ENCODE data around the gene N4BP2L2. TPM values are rescaled to one million over a fixed set of nuclear protein-coding genes. Genes with fewer than 3 reads are reported as not detected.

The N4BP2L2 gene
- total RNA-seq, 4 donors from 2014 or later: 79.8 to 722 (median 131) TPM

DNA sequence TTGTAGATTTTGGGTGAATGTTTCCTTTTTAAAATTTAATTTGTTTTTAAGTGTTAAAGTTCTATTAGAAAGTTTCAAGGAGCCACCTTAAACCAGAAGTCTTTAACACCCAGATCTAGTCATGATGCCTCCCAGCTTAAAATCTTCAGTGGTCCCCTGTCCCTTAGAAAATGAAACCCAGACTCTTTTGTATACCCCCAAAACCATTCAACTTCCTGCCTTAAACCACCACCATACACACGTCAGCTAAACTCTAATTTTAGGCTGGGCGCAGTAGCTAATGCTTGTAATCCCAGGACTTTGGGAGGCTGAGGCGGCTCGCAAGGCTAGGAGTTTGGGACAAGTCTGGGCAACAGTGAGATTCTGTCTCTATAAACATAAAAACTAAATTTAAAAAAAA is 148.5 kb downstream of the N4BP2L2 start:
- WGBS: 62% methylated on average over 4 of the region's 4 CpGs

GRCh38 chr13:32385410-32385809 is 153.2 kb downstream of the N4BP2L2 start:
- Histone ChIP-seq H3K36me3 (no peaks in the 10 kb centered on the region), H3K4me1 (no peaks in the 10 kb centered on the region), H3K27ac (no peak overlapping the region), H3K4me3 (no peak overlapping the region), H3K27me3 (no peaks in the 10 kb centered on the region), H3K9me3 (no peaks in the 10 kb centered on the region)
- no peak for DNase-seq (ENCODE audit: low spot score in 2 of 2)
- no peak for TF ChIP-seq CTCF (IDR thresholded peaks at IDR 0.05)
- TF ChIP-seq POLR2AphosphoS5 (IDR thresholded peaks at IDR 0.05): no peak
- no peak for TF ChIP-seq EP300 (IDR thresholded peaks at IDR 0.05)
- TF ChIP-seq POLR2A (IDR thresholded peaks at IDR 0.05): no peak

More for the DNA sequence above, 148.5 kb downstream of the N4BP2L2 start:
- DNase-seq (ENCODE audit: low spot score in 2 of 2): no peak
- H3K4me1 ChIP-seq: no peaks in the 10 kb centered on the region
- TF ChIP-seq EP300 (IDR thresholded peaks at IDR 0.05) (no peak), POLR2AphosphoS5 (IDR thresholded peaks at IDR 0.05) (no peak), CTCF (IDR thresholded peaks at IDR 0.05) (no peak), POLR2A (IDR thresholded peaks at IDR 0.05) (no peak)
- no peaks in the 10 kb centered on the region for H3K9me3 ChIP-seq
- no peak overlapping the region for H3K27ac ChIP-seq
- no peak overlapping the region for H3K4me3 ChIP-seq
- no peaks in the 10 kb centered on the region for H3K36me3 ChIP-seq
- H3K27me3 ChIP-seq: no peaks in the 10 kb centered on the region

- Histone ChIP-seq H3K27ac (no peak overlapping the region), H3K4me3 (no peak overlapping the region), H3K4me1 (no peaks in the 10 kb centered on the region), H3K9me3 (no peaks in the 10 kb centered on the region), H3K36me3 (no peaks in the 10 kb centered on the region), H3K27me3 (no peaks in the 10 kb centered on the region)
- DNase-seq (ENCODE audit: low spot score in 2 of 2): no peak
- no peak for TF ChIP-seq EP300 (IDR thresholded peaks at IDR 0.05)
- no peak for TF ChIP-seq POLR2AphosphoS5 (IDR thresholded peaks at IDR 0.05)
- TF ChIP-seq CTCF (IDR thresholded peaks at IDR 0.05): no peak
- TF ChIP-seq POLR2A (IDR thresholded peaks at IDR 0.05): no peak
- WGBS: 59% methylated on average over 2 of the region's 2 CpGs
Observed at GRCh38 chr13:32384702-32385101, 153.9 kb downstream of the N4BP2L2 start.

DNA sequence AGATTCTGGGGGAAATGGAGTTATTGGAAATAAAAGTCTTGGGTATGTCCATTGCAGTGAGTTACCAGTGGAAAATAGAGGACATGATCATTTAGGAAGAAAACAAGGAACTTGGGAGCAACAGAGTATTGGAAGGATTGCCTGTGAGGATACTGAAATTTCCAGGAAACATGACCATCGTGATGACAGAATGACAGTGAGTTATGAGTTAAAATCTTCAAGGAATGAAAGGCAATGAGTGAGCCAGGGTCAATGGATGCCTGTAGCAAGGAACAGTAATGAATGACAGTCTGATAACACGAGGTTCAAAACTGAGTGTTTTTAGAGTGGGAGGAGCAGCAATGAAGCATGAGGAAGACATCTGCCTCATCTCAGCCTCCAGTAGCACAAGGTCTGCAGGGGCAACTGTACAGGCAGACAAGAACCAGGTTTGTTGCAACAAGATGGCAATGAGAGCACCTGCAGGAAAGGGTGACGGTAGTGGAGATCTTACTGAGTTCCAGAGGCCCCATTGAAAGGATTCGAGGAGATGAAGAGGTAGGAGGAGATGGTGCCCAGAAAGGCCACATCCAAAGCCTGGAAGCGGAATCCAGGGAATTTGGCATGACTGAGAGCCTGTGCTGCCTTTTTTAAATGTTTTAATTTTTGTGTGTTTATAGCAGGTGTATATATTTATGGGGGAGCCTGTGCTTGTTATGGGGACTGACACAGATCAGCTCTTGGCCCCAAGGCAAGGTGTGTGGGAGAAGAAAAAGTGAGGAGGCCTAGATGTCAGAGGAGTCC is 154.6 kb downstream of the N4BP2L2 start:
- TF ChIP-seq POLR2A (IDR thresholded peaks at IDR 0.05) (no peak), CTCF (IDR thresholded peaks at IDR 0.05) (no peak), POLR2AphosphoS5 (IDR thresholded peaks at IDR 0.05) (no peak), EP300 (IDR thresholded peaks at IDR 0.05) (no peak)
- Histone ChIP-seq H3K27me3 (no peaks in the 10 kb centered on the region), H3K4me1 (no peaks in the 10 kb centered on the region), H3K9me3 (no peaks in the 10 kb centered on the region), H3K4me3 (no peak overlapping the region), H3K36me3 (no peaks in the 10 kb centered on the region), H3K27ac (no peak overlapping the region)
- 77% methylated on average over 5 of the region's 5 CpGs for WGBS
- DNase-seq (ENCODE audit: low spot score in 2 of 2): no peak

Other genes with a start within 250 kb of the N4BP2L2 start
- not detected for gene ZAR1L, start 223.4 kb downstream of the N4BP2L2 start, total RNA-seq
- gene BRCA2, start 223.3 kb downstream of the N4BP2L2 start, total RNA-seq: 1 to 10 TPM; 1.5 to 5.6 (median 2.0) TPM
- gene N4BP2L1, start 110.7 kb downstream of the N4BP2L2 start, total RNA-seq: 10 to 100 TPM; 31.3 to 71.5 (median 34.6) TPM
- gene PDS5B, start 47.7 kb upstream of the N4BP2L2 start, total RNA-seq: 10 to 100 TPM; 17.8 to 48.2 (median 28.5) TPM